SKM-1 treated with dmso at 0.1 percent for 144 hours (cell line): ENCODE results near the gene PLPPR5.

Experiments
- DNase-seq: peaks from one replicate; lab custom pipeline; 2025; ENCODE audit not compliant: unreplicated experiment; lab: John Stamatoyannopoulos, UW

Gene PLPPR5

DNA sequence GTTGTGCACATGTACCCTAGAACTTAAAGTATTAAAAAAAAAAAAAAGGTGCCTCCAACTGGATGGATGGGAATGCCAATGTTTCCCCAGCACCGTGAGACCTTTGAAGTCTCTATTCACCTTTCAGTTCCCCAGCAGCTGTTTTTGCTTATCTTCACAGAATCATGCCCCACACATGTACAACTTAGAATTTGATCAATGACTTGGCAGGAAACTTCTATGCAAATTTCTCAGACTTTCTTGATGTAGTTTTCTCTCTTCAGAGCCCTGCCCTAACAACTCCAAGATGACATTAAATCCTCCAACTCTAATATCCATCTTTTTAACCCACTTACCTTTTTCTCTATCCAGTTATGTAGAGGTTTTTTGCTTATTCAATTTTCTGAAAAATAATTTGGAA lies 144.3 kb downstream of the PLPPR5 start:
- no peak for DNase-seq

DNA sequence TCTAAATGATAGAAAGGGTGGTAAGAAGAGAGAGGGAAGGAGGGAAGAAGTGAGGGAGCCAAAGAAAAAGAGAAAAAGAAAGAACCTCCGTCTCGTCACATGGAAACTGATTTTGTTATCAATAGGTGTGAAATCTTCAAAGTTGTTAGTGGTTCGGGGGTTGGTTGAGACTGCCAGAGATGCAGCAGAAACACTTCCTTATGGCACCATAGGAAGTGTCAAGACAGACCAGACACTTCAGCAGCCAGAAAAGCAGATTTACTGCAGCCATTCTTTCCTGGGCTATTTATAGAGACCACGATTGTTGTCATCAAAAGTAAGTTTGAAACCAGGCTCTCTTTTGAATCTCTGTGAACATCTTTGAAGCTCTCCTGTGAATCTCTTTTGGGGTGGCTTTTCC lies 150.5 kb downstream of the PLPPR5 start:
- DNase-seq, result no peak

DNA sequence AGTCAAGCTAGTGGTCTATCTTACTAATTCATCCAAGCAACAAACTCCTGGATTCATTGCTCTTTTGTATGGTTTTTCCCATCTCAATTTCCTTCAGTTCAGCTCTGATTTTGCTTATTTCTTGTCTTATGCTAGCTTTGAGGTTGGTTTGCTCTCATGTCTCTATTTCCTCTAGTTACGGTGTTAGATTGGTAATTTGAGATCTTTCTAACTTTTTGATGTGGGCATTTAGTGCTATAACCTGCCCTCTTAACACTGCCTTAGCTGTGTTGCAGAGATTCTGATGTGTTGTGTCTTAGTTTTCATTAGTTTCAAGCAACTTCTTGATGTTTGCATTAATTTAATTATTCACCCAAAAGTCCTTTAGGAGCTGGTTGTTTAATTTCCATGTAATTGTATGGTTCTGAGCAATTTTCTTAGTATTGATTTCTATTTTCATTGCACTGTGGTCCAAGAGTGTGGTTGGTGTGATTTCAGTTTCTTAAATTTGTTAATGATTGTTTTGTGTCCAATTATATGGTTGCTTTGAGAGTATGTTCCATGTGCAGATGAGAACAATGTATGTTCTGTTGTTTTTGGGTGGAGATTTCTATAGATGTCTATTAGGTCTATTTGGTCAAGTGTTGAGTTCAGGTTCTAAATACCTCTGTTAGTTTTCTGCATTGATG lies 154.6 kb downstream of the PLPPR5 start:
- no peak for DNase-seq

DNA sequence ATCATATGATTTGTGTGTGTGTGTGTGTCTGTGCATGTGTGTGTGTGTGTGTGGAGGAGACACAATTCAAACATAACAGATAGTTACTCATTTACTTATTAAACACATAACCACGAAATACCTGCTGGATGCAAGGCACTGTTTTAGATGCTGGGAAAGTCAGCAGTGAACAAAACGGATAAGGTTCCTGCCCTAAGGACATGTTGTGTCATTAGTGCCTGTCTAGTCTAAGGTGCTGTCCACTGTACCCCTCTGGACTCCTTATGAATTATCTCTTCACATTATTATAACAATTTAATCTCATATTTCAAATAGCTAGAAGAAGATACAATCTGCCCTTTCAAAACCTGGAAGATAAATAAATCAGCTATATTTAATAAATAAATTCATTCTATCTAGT lies 162.4 kb downstream of the PLPPR5 start:
- DNase-seq, result no peak
